ENCODE measurements around the gene FBXW11.

GRCh38 chr5:171937351-171937750 lies 69.1 kb downstream of the FBXW11 start:
- TF ChIP-seq CTCF (IDR thresholded peaks at IDR 0.05) (no peak), POLR2AphosphoS5 (IDR thresholded peaks at IDR 0.05) (no peak)

Data from suprapubic skin (tissue), 3 donors.